Stimulated activated CD4-positive, alpha-beta T cell treated with anti-CD3 and anti-CD28 coated beads, Interleukin-4, amount 100 ng/mL, for 4 hours (primary cell): ENCODE results near the gene FETUB.

ENCODE experiments used
- DNase-seq, 2 experiments: peaks; one replicate each; pipeline ENCODE4 v3.0.0-alpha.2; 2020

Gene FETUB

GRCh38 chr3:186639778-186640472 is at the start of gene FETUB:
FETUB (plus strand) TSS chr3:186640399; CDS start chr3:186640461, 62 bp downstream.
- DNase-seq, result no peak

- no peak for DNase-seq
Observed at GRCh38 chr3:186590580-186591295, 49.5 kb upstream of the FETUB start.

- no peak for DNase-seq
Observed at GRCh38 chr3:186592682-186593081, 47.5 kb upstream of the FETUB start.

DNA sequence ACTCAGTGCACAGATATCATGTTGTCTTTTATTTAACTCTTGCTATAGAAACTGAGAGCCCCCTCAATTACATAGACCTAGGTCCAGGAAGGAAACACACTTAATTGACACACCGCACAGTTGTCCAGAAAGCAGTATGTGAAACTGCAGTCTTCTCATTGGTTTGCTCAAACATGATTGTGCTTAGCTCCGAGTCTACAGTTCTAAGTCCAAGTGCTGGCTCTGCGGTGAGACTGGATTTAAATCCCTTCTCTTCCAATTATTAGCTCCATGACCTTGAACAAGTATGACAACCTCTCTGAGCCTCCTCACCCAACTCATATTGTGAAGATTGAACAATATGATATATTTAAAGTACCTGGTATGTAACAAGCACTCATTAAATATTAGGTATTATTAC is 46.3 kb upstream of the FETUB start:
- no peak for DNase-seq

GRCh38 chr3:186594591-186595113 is 45.5 kb upstream of the FETUB start:
- DNase-seq, result no peak

DNA sequence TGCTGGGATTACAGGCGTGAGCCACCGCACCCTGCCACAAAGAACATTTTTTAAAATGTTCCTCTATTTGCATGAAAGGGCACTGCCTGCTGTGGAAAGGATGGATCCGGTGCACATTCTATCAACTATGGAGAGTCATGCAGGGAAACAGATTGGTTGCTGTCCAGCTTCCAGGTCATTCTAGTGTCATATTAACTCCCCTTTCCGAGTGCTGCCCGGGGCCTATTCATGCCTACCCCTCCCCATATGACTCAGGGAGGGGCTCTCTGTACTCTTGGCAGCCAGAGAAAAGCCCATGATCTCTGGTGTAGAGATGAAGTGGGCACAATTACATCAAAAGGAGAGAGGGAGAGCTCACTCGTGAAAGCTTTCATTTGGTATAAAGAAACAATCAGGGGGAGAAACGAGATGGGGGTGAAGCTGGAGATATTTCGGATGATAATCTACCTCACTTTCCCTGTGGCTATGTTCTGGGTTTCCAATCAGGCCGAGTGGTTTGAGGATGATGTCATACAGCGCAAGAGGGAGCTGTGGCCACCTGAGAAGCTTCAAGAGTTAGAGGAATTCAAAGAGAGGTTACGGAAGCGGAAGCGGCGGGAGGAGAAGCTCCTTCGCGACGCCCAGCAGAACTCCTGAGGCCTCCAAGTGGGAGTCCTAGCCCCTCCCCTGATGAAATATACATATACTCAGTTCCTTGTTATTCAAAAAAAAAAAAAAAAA is 43.5 kb upstream of the FETUB start:
- DNase-seq, result no peak

- no peak for DNase-seq
Observed at GRCh38 chr3:186598108-186598784, 42.0 kb upstream of the FETUB start.

- DNase-seq, result no peak
Observed at GRCh38 chr3:186598794-186599141, 41.4 kb upstream of the FETUB start.

DNA sequence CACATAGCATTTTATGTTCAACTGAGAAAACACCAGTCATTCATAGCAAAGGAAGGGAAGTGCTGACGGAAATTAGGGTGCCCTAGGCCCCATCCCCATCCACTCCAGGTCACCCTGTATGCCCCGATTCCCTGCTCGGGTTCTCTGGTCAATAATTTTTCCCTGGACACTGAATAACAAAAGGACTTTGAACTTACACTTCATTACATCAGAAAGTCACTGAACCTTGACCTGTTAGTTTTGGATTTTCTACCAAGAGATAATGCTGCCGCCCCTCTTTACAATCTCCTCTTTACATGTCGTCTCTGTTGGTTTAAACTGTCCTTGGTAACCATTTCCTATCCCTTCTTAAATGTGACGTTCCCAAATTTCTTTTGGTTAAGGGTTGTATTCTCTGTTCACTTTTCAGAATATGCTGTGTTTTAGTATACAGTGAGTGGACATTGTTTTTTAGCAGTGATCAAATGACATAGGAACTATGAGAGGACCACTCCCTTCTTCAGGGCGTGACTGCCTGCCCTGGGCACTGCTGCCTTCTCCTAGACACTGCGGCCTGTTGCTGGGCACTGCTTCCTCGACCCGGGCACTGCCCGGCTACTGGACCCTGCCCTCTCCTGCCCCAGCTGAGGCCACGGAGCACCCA is 40.9 kb upstream of the FETUB start:
- no peak for DNase-seq

DNA sequence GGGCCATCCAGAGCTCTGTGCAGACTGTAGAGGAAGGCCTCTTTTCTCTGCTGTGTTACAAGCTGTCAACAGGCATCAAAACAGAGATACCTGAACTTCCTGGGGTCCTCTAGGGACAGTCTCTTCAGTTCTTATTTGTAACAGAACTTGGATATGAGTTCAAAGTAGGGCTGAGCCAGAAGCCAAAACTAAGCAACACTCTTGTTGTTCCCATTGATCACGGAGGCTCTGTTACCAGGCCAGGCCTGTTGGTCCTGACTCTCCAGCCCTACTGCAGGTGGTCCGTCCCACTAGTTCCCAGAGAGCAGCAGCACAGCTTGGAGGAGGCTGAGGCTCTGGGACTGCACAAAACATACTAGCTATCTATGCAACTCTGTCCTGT is 40.4 kb upstream of the FETUB start:
- no peak for DNase-seq

- no peak for DNase-seq
Observed at GRCh38 chr3:186600896-186601295, 39.3 kb upstream of the FETUB start.

DNA sequence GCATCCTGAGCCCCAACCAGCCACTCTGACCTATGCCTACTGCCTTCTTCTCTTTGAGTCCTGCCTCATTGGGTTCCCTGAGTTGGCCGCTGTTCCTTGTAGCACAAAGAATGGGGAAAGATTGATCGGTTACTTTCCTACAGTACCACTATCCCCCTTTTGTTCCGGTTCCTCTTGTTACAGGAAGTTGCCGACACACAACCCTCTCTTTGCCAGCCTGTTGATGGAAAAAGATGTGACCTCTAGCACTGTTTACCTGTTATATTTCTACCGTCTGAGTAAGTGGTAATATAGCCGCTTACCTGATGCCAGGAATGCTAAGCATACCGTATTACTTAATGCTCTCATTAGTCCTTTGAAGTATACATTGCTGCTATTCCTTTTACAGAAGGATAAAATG is 37.0 kb upstream of the FETUB start:
- DNase-seq, result no peak

DNA sequence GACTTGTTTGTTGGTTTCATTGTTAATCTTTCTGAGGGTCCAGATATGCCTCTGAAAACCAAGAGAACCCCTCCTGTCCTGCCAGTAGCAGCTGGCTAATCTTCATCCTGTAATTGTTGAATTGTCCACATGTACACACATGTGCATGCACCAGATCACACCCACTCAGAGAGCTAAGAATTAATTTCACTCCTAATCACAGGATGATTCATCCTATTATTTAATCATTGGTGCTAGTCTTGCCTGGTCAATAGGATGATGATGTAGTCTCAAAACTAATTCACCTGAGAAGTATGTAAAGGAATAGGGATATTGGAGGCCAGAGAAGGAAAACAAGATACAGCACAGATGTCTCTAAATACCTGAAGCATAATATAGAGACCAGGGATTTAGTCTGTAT is 35.1 kb upstream of the FETUB start:
- no peak for DNase-seq

DNA sequence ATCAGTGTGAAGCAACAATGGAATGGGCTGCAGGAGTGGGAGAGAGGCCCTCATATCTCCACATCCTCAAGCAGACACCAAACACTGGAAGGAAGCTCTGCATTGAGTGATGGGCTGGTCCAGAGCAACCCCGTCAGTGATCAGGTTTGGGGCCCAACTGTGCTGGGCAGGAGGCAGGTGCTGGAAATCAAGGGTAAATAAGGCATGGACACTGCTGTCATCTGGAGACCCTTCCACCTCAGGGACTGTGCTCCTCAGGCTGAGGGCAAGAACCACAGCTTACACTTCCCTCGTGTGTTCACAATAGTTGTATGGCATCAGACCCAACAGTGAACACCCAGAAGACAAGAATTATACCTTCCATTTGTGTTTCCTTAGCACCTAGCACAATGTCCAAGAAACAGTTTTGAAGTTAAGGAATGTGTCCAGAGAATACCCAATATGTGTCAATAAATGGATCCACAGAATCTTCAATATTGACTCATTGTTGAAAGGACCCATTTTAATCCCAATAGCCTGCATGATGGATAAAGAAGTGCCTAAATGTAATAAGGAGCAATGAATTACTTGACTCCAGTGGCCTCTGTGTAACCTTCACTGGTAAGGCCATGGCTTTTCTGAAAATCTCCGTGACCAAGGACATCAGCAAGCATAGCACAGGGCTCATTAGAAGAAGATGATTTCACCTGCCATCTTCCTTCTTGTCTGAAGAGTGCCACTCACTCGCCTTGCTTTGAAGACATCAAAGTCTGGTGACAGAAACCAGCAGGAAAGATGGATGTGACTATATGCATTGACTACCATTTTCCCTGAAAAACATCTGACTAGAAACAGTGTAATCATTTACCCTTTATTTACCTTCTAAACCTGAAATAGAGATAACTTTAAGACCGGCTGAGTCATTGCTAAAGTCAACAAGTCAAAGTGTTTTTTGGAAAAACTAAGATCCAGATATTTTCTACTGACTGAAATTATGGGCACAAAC is 34.3 kb upstream of the FETUB start:
- DNase-seq, result no peak

GRCh38 chr3:186608624-186609215 is 31.5 kb upstream of the FETUB start:
- no peak for DNase-seq

- no peak for DNase-seq
Observed at GRCh38 chr3:186609247-186609868, 30.8 kb upstream of the FETUB start.

- DNase-seq, result no peak
Observed at GRCh38 chr3:186612065-186612464, 28.1 kb upstream of the FETUB start.

GRCh38 chr3:186612721-186613636 is 27.2 kb upstream of the FETUB start, which contains the start of gene AHSG:
AHSG (plus strand) TSS chr3:186613060; CDS start chr3:186613142, 82 bp downstream.
- DNase-seq, result no peak

GRCh38 chr3:186613637-186614265 is 26.4 kb upstream of the FETUB start:
- no peak for DNase-seq
